ENCODE results near the gene FURIN.

GRCh38 chr15:90924375-90924774, 56.0 kb downstream of the FURIN start:
- TF ChIP-seq ARNT (IDR thresholded peaks at IDR 0.05) (no peak), SP1 (IDR thresholded peaks at IDR 0.05) (no peak)
